GM18873 (cell line): ENCODE results near the gene MYH11.
"Not testable (repeated sequence)": the region's sequence is repeated elsewhere in the genome, so short reads cannot be mapped to it uniquely, and the experiment has no call there.

ENCODE experiments used
- ATAC-seq: cut with Tn5 transposase; IDR thresholded peaks from one replicate; pipeline ENCODE4 v1.9.1; 2021; ENCODE audit warnings: mild to moderate bottlenecking, moderate library complexity, moderate number of reproducible peaks; ENCODE audit not compliant: unreplicated experiment, low FRiP score

MYH11 gene

GRCh38 chr16:15726715-15727114 is 130.1 kb downstream of the MYH11 start:
- no peak for ATAC-seq

GRCh38 chr16:15725641-15726240 is 131.1 kb downstream of the MYH11 start:
- no peak for ATAC-seq

GRCh38 chr16:15723808-15724207 is 133.0 kb downstream of the MYH11 start:
- no peak for ATAC-seq

GRCh38 chr16:15721018-15721417 is 135.8 kb downstream of the MYH11 start:
- no peak for ATAC-seq

- no peak for ATAC-seq
Observed at GRCh38 chr16:15716694-15717447, 140.0 kb downstream of the MYH11 start.

- no peak for ATAC-seq
Observed at GRCh38 chr16:15715221-15715620, 141.6 kb downstream of the MYH11 start.

GRCh38 chr16:15714393-15715172 is 142.2 kb downstream of the MYH11 start:
- ATAC-seq = no peak

GRCh38 chr16:15708997-15709396 is 147.8 kb downstream of the MYH11 start:
- no peak for ATAC-seq

GRCh38 chr16:15708096-15708495 is 148.7 kb downstream of the MYH11 start:
- no peak for ATAC-seq

- no peak for ATAC-seq
Observed at GRCh38 chr16:15707332-15707731, 149.5 kb downstream of the MYH11 start.

- no peak for ATAC-seq
Observed at GRCh38 chr16:15705064-15705565, 151.7 kb downstream of the MYH11 start.

- ATAC-seq = no peak
Observed at GRCh38 chr16:15704545-15704987, 152.3 kb downstream of the MYH11 start.

GRCh38 chr16:15703029-15703736 is 153.6 kb downstream of the MYH11 start:
- no peak for ATAC-seq

- no peak for ATAC-seq
Observed at GRCh38 chr16:15701975-15702970, 154.6 kb downstream of the MYH11 start.

- ATAC-seq = no peak
Observed at GRCh38 chr16:15701367-15701766, 155.5 kb downstream of the MYH11 start.

GRCh38 chr16:15699819-15700218 is 157.0 kb downstream of the MYH11 start:
- no peak for ATAC-seq

- no peak for ATAC-seq
Observed at GRCh38 chr16:15694499-15694898, 162.3 kb downstream of the MYH11 start.

- not testable (repeated sequence) for ATAC-seq
Observed at GRCh38 chr16:15692508-15692907, 164.3 kb downstream of the MYH11 start.

- no peak for ATAC-seq
Observed at GRCh38 chr16:15691046-15691445, 165.8 kb downstream of the MYH11 start.
